ENCODE data around the gene TBC1D32. TPM values are rescaled to one million over a fixed set of nuclear protein-coding genes. Genes with fewer than 3 reads are reported as not detected.

TBC1D32 gene
- total and polyA plus RNA-seq, 4 donors, result 1.2 to 31.7 (median 3.7) TPM

- Histone ChIP-seq H3K4me1 (ENCODE audit: control insufficient read depth in 5 of 5, insufficient read depth in 5 of 5, low read length in 5 of 5) (no peaks in the 10 kb centered on the region), H3K36me3 (ENCODE audit: control insufficient read depth in 4 of 4, insufficient read depth in 4 of 4, low read length in 4 of 4) (peaks cover 0 to 21% (median 5%) of the 10 kb centered on the region in 4 donors), H3K27me3 (ENCODE audit: control insufficient read depth in 3 of 3, insufficient read depth in 3 of 3, low read length in 2 of 3) (no peaks in the 10 kb centered on the region), H3K9ac (ENCODE audit: insufficient read depth in 1 of 2, low read length in 2 of 2) (no peak overlapping the region), H3K27ac (ENCODE audit: low read depth in 1 of 2, low read length in 1 of 2) (no peak overlapping the region), H3K4me3 (no peak overlapping the region), H3K9me3 (ENCODE audit: control insufficient read depth in 4 of 4, insufficient read depth in 3 of 4, low read length in 3 of 4) (peaks cover 0 to 9% (median 5%) of the 10 kb centered on the region in 4 donors)
- no peak for DNase-seq
- WGBS, 2 donors, result 90 to 92% methylated on average over 2 of the region's 2 CpGs
- TF ChIP-seq CTCF (IDR thresholded peaks at IDR 0.05; ENCODE audit: control extremely low read depth, extremely low read depth), result no peak
- no peak for ATAC-seq (ENCODE audit: insufficient read depth, low FRiP score)
Observed at GRCh38 chr6:121160276-121160675, 174.0 kb downstream of the TBC1D32 start.

- Histone ChIP-seq H3K9me3 (ENCODE audit: control insufficient read depth in 4 of 4, insufficient read depth in 3 of 4, low read length in 3 of 4) (peaks cover 3 to 9% (median 5%) of the 10 kb centered on the region in 4 donors), H3K9ac (ENCODE audit: insufficient read depth in 1 of 2, low read length in 2 of 2) (no peak overlapping the region), H3K27ac (ENCODE audit: low read depth in 1 of 2, low read length in 1 of 2) (no peak overlapping the region), H3K36me3 (ENCODE audit: control insufficient read depth in 4 of 4, insufficient read depth in 4 of 4, low read length in 4 of 4) (peaks cover 0 to 25% (median 8%) of the 10 kb centered on the region in 4 donors), H3K4me3 (no peak overlapping the region), H3K4me1 (ENCODE audit: control insufficient read depth in 5 of 5, insufficient read depth in 5 of 5, low read length in 5 of 5) (no peaks in the 10 kb centered on the region), H3K27me3 (ENCODE audit: control insufficient read depth in 3 of 3, insufficient read depth in 3 of 3, low read length in 2 of 3) (no peaks in the 10 kb centered on the region)
- ATAC-seq (ENCODE audit: insufficient read depth, low FRiP score) (no peak), DNase-seq (no peak)
- no peak for TF ChIP-seq CTCF (IDR thresholded peaks at IDR 0.05; ENCODE audit: control extremely low read depth, extremely low read depth)
Observed at GRCh38 chr6:121158891-121159290, 175.4 kb downstream of the TBC1D32 start.

DNA sequence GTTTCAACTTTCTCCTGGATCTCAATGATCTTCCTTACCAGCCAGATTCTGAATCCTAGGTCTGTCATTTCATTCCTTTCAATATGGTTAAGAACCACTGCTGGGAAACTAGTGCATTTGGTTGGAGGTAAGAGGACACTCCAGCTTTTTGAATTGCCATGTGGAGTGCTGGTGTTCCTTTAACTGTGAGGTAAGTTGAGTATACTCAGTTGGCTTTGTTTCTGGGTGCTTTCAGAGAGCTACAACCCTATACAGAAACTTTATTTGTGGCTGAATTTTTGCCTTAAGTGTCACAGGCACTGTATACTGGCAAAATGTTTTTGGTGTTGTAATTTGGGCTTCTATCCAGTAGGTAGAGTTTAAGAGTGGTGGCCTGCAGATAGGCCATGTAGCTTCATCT is 175.8 kb downstream of the TBC1D32 start:
- TF ChIP-seq CTCF (IDR thresholded peaks at IDR 0.05; ENCODE audit: control extremely low read depth, extremely low read depth), result no peak
- H3K9me3 ChIP-seq (ENCODE audit: control insufficient read depth in 4 of 4, insufficient read depth in 3 of 4, low read length in 3 of 4), result peaks cover 6 to 9% (median 7%) of the 10 kb centered on the region in 4 donors
- ATAC-seq (ENCODE audit: insufficient read depth, low FRiP score), result no peak
- H3K4me1 ChIP-seq (ENCODE audit: control insufficient read depth in 5 of 5, insufficient read depth in 5 of 5, low read length in 5 of 5), result no peaks in the 10 kb centered on the region
- H3K9ac ChIP-seq (ENCODE audit: insufficient read depth in 1 of 2, low read length in 2 of 2), result no peak overlapping the region
- peaks cover 0 to 30% (median 8%) of the 10 kb centered on the region in 4 donors for H3K36me3 ChIP-seq (ENCODE audit: control insufficient read depth in 4 of 4, insufficient read depth in 4 of 4, low read length in 4 of 4)
- DNase-seq, result no peak
- no peak overlapping the region for H3K4me3 ChIP-seq
- no peaks in the 10 kb centered on the region for H3K27me3 ChIP-seq (ENCODE audit: control insufficient read depth in 3 of 3, insufficient read depth in 3 of 3, low read length in 2 of 3)
- no peak overlapping the region for H3K27ac ChIP-seq (ENCODE audit: low read depth in 1 of 2, low read length in 1 of 2)

- Histone ChIP-seq H3K27me3 (ENCODE audit: control insufficient read depth in 3 of 3, insufficient read depth in 3 of 3, low read length in 2 of 3) (no peaks in the 10 kb centered on the region), H3K27ac (ENCODE audit: low read depth in 1 of 2, low read length in 1 of 2) (no peak overlapping the region), H3K4me1 (ENCODE audit: control insufficient read depth in 5 of 5, insufficient read depth in 5 of 5, low read length in 5 of 5) (no peaks in the 10 kb centered on the region), H3K9me3 (ENCODE audit: control insufficient read depth in 4 of 4, insufficient read depth in 3 of 4, low read length in 3 of 4) (peaks cover 6 to 12% (median 10%) of the 10 kb centered on the region in 4 donors), H3K9ac (ENCODE audit: insufficient read depth in 1 of 2, low read length in 2 of 2) (no peak overlapping the region), H3K36me3 (ENCODE audit: control insufficient read depth in 4 of 4, insufficient read depth in 4 of 4, low read length in 4 of 4) (peaks cover 0 to 35% (median 9%) of the 10 kb centered on the region in 4 donors), H3K4me3 (no peak overlapping the region)
- WGBS, 2 donors, result 92 to 99% methylated on average over 1 of the region's 1 CpG
- TF ChIP-seq CTCF (IDR thresholded peaks at IDR 0.05; ENCODE audit: control extremely low read depth, extremely low read depth), result no peak
- ATAC-seq (ENCODE audit: insufficient read depth, low FRiP score) (no peak), DNase-seq (no peak)
Observed at GRCh38 chr6:121157906-121158305, 176.4 kb downstream of the TBC1D32 start.

Data from lung (tissue), 12 donors.